ENCODE data around the gene PDZD8.

The PDZD8 gene

DNA sequence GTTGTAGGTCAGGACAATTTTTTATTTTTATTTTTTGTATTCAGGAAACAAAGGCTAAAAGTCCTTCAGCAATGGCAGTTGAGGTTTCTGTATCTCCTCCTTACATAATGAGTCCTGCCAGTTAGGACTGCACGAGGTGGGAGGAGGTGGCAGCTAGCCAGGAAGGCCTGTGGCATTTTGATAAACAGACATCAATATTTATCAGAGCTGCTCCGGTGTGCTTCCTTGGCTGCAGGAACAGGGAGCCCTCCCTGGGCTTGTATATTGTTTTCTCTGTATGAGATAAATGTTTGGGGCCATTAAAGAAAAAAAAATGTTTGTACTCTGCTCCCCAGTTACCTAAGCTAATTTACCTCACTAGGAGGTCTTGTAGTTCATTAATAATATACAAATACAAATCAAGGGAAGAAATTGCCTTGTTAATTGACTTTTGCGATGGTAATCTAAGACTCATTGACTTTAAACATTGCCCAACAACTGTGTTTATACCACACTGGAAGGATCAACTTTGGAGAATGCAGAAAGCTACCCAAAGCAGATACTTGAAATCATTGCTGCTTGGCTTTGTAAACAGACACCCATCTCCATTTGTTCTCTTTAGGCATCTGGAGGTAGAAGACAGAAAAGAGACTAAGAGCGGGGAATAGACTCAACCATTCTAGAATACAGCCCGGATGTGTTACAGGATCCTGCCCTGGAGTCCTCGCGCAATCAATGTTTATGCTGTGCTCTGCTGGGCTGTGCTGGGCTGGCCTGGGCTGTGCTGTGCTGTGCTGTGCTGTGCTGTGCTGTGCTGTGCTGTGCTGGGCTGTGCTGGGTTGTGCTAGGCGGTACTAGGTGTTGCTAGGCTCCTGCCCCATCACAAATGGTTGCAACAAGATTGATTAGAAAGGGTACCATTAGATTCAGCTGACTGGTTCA lies 36.5 kb upstream of the PDZD8 start:
- Histone ChIP-seq H3K4me3 (ENCODE audit: low read length) (no peak overlapping the region), H3K36me3 (ENCODE audit: control insufficient read depth, insufficient read depth, low read length) (no peaks in the 10 kb centered on the region), H3K9me3 (ENCODE audit: control insufficient read depth, insufficient read depth, low read length) (no peaks in the 10 kb centered on the region), H3K27ac (ENCODE audit: low read length) (no peak overlapping the region), H3K4me1 (ENCODE audit: control insufficient read depth, insufficient read depth, low read length) (no peaks in the 10 kb centered on the region), H3K27me3 (ENCODE audit: control insufficient read depth, insufficient read depth, low read length) (no peaks in the 10 kb centered on the region)
- DNase-seq (ENCODE audit: low read depth, low spot score): no peak
- WGBS (ENCODE audit: insufficient coverage, insufficient read length): no CpG with 5 or more reads among the region's 8 CpGs

- Histone ChIP-seq H3K4me3 (ENCODE audit: low read length) (no peak overlapping the region), H3K27me3 (ENCODE audit: control insufficient read depth, insufficient read depth, low read length) (no peaks in the 10 kb centered on the region), H3K4me1 (ENCODE audit: control insufficient read depth, insufficient read depth, low read length) (no peaks in the 10 kb centered on the region), H3K27ac (ENCODE audit: low read length) (no peak overlapping the region), H3K9me3 (ENCODE audit: control insufficient read depth, insufficient read depth, low read length) (no peaks in the 10 kb centered on the region), H3K36me3 (ENCODE audit: control insufficient read depth, insufficient read depth, low read length) (no peaks in the 10 kb centered on the region)
- no peak for DNase-seq (ENCODE audit: low read depth, low spot score)
- no CpG with 5 or more reads among the region's 4 CpGs for WGBS (ENCODE audit: insufficient coverage, insufficient read length)
Measured at GRCh38 chr10:117410557-117410956, 35.3 kb upstream of the PDZD8 start.

DNA sequence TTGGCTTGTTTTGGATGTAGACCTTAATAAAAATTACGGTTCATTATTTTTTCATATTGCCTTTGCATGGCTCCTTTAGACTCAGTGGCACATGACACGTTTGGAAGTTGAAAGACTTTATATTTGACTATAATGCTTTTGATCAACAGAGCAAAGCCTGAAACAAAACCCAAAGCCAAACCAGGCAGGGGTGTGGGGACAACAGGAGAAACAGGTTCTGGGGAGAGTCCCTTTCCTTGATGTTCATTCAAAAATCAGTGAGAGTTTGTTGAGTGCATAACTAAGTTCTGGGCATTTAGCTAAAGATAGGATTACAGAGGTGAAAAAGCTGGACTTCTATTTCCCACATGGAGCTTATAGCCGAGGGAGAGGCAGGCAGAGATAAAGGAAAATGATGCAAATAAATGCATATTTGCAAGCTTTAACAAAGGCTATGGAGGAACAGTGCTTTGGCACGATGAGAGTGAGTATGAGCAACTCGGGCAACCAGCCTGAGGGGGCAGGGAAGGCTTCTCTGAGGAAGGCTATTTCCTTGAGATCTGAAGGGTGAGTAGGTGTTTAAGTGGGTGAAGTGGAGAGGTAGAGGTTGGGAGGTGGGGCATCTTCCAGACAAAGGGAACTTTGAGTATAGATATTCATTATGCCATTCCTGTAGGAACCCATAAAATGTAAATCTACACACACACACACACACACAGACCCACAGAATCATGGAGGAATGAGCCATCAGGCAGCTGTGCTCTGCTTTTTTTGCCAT lies 34.5 kb upstream of the PDZD8 start:
- Histone ChIP-seq H3K4me1 (ENCODE audit: control insufficient read depth, insufficient read depth, low read length) (no peaks in the 10 kb centered on the region), H3K27ac (ENCODE audit: low read length) (no peak overlapping the region), H3K27me3 (ENCODE audit: control insufficient read depth, insufficient read depth, low read length) (no peaks in the 10 kb centered on the region), H3K36me3 (ENCODE audit: control insufficient read depth, insufficient read depth, low read length) (no peaks in the 10 kb centered on the region), H3K4me3 (ENCODE audit: low read length) (no peak overlapping the region), H3K9me3 (ENCODE audit: control insufficient read depth, insufficient read depth, low read length) (no peaks in the 10 kb centered on the region)
- no CpG with 5 or more reads among the region's 5 CpGs for WGBS (ENCODE audit: insufficient coverage, insufficient read length)
- DNase-seq (ENCODE audit: low read depth, low spot score): no peak

DNA sequence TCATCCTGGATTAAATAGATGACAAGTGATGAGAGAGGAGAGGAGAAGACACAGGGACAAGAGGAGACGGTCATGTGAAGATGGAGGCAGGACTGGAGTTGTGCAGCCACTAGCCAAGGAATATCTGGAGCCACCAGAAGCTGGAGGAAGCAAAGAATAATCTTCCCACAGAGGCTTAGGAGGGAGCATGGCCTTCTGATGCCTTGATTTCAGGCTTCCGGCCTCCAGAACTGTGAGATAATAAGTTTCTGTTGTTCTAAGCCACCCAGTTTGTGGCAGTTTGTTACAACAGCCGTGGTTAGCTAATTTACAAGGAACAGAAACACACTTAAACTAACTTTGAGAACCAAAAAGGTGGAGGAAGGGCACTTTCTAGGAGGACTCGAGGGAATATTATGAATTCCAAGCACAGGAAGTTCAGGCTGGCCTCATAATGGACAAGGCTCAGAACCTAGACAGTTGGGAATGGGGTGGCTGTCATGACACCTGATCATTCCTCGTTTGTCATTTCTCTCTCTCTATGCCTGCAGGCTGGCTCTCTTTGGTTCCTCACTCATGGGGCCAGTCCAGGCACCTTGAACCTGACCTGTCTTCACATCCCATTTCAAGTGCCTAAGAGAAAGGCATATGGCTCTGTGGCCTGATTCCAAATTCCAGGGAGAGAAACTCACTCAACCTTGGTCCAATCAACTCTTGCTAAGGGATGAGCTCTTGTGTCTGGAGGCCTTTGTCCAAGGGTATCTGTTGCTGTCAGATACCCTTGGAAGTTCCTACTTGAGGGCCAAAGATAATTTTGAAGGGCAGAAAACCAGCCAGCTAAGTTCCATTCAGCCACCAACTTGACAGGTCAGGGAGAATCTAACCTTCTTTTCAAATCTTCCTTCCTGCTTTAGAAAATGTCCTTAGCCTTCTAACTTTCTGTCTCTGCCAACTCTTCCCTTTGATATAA lies 33.5 kb upstream of the PDZD8 start:
- no peaks in the 10 kb centered on the region for H3K9me3 ChIP-seq (ENCODE audit: control insufficient read depth, insufficient read depth, low read length)

GRCh38 chr10:117405730-117406129 lies 30.5 kb upstream of the PDZD8 start:
- no peaks in the 10 kb centered on the region for H3K36me3 ChIP-seq (ENCODE audit: control insufficient read depth, insufficient read depth, low read length)
- H3K27me3 ChIP-seq (ENCODE audit: control insufficient read depth, insufficient read depth, low read length): no peaks in the 10 kb centered on the region
- no peak overlapping the region for H3K27ac ChIP-seq (ENCODE audit: low read length)
- H3K4me1 ChIP-seq (ENCODE audit: control insufficient read depth, insufficient read depth, low read length): no peaks in the 10 kb centered on the region
- H3K4me3 ChIP-seq (ENCODE audit: low read length): no peak overlapping the region
- no peak for DNase-seq (ENCODE audit: low read depth, low spot score)
- H3K9me3 ChIP-seq (ENCODE audit: control insufficient read depth, insufficient read depth, low read length): no peaks in the 10 kb centered on the region
- WGBS (ENCODE audit: insufficient coverage, insufficient read length): no CpG with 5 or more reads among the region's 3 CpGs

More for the DNA sequence above, 33.5 kb upstream of the PDZD8 start:
- Histone ChIP-seq H3K4me3 (ENCODE audit: low read length) (no peak overlapping the region), H3K27me3 (ENCODE audit: control insufficient read depth, insufficient read depth, low read length) (no peaks in the 10 kb centered on the region), H3K27ac (ENCODE audit: low read length) (no peak overlapping the region), H3K36me3 (ENCODE audit: control insufficient read depth, insufficient read depth, low read length) (no peaks in the 10 kb centered on the region), H3K4me1 (ENCODE audit: control insufficient read depth, insufficient read depth, low read length) (no peaks in the 10 kb centered on the region)
- no CpG with 5 or more reads among the region's 5 CpGs for WGBS (ENCODE audit: insufficient coverage, insufficient read length)
- no peak for DNase-seq (ENCODE audit: low read depth, low spot score)

DNA sequence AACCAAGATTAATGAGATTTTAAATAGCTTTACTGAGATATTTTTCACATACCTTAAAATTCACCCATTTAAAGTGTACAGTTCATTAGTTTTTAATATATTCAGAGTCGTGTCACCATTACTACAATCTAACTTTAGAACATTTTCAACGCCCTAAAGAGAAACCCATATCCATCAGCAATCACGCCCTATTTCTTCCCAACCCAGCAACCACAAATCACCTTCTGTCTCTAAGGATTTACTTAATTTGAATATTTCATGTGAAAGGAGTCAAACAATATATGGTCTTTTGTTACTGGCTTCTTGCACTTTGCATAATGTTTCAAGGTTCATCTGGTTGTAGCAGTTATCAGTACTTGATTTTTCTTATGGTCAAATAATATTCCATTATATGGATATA lies 25.1 kb upstream of the PDZD8 start:
- Histone ChIP-seq H3K4me3 (ENCODE audit: low read length) (no peak overlapping the region), H3K4me1 (ENCODE audit: control insufficient read depth, insufficient read depth, low read length) (no peaks in the 10 kb centered on the region), H3K27me3 (ENCODE audit: control insufficient read depth, insufficient read depth, low read length) (no peaks in the 10 kb centered on the region), H3K9me3 (ENCODE audit: control insufficient read depth, insufficient read depth, low read length) (no peaks in the 10 kb centered on the region), H3K36me3 (ENCODE audit: control insufficient read depth, insufficient read depth, low read length) (no peaks in the 10 kb centered on the region), H3K27ac (ENCODE audit: low read length) (no peak overlapping the region)
- DNase-seq (ENCODE audit: low read depth, low spot score): no peak
- WGBS (ENCODE audit: insufficient coverage, insufficient read length): no CpG with 5 or more reads among the region's 3 CpGs

- H3K4me3 ChIP-seq (ENCODE audit: low read length): no peak overlapping the region
- H3K4me1 ChIP-seq (ENCODE audit: control insufficient read depth, insufficient read depth, low read length): no peaks in the 10 kb centered on the region
- no peak for DNase-seq (ENCODE audit: low read depth, low spot score)
- H3K36me3 ChIP-seq (ENCODE audit: control insufficient read depth, insufficient read depth, low read length): no peaks in the 10 kb centered on the region
- no peak overlapping the region for H3K27ac ChIP-seq (ENCODE audit: low read length)
- no CpG with 5 or more reads among the region's 6 CpGs for WGBS (ENCODE audit: insufficient coverage, insufficient read length)
- no peaks in the 10 kb centered on the region for H3K27me3 ChIP-seq (ENCODE audit: control insufficient read depth, insufficient read depth, low read length)
- no peaks in the 10 kb centered on the region for H3K9me3 ChIP-seq (ENCODE audit: control insufficient read depth, insufficient read depth, low read length)
Measured at GRCh38 chr10:117399341-117400196, 24.3 kb upstream of the PDZD8 start.

DNA sequence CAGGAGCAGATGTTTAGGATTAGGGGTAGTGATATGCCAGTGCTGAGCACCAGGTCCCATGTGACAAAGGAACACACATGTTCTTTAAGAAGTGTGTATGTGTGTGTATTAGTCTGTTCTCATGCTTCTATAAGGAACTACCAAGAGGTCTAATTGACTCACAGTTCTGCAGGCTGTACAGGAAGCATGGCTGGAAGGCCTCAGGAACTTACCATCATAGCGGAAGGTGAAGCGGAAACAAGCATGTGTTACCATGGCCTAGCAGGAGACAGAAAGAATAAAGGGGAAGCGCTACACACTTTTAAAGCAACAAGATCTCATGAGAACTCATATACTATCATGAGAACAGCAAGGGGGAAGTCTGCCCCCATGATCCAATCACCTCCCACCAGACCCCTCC lies 22.8 kb upstream of the PDZD8 start:
- DNase-seq (ENCODE audit: low read depth, low spot score): no peak
- H3K4me3 ChIP-seq (ENCODE audit: low read length): no peak overlapping the region
- H3K9me3 ChIP-seq (ENCODE audit: control insufficient read depth, insufficient read depth, low read length): no peaks in the 10 kb centered on the region
- H3K4me1 ChIP-seq (ENCODE audit: control insufficient read depth, insufficient read depth, low read length): no peaks in the 10 kb centered on the region
- H3K27me3 ChIP-seq (ENCODE audit: control insufficient read depth, insufficient read depth, low read length): no peaks in the 10 kb centered on the region
- no peak overlapping the region for H3K27ac ChIP-seq (ENCODE audit: low read length)
- no peaks in the 10 kb centered on the region for H3K36me3 ChIP-seq (ENCODE audit: control insufficient read depth, insufficient read depth, low read length)
- WGBS (ENCODE audit: insufficient coverage, insufficient read length): no CpG with 5 or more reads among the region's 3 CpGs

- H3K27ac ChIP-seq (ENCODE audit: low read length): no peak overlapping the region
- H3K27me3 ChIP-seq (ENCODE audit: control insufficient read depth, insufficient read depth, low read length): no peaks in the 10 kb centered on the region
- H3K4me1 ChIP-seq (ENCODE audit: control insufficient read depth, insufficient read depth, low read length): no peaks in the 10 kb centered on the region
- DNase-seq (ENCODE audit: low read depth, low spot score): no peak
- no peak overlapping the region for H3K4me3 ChIP-seq (ENCODE audit: low read length)
- no CpG with 5 or more reads among the region's 4 CpGs for WGBS (ENCODE audit: insufficient coverage, insufficient read length)
- no peaks in the 10 kb centered on the region for H3K36me3 ChIP-seq (ENCODE audit: control insufficient read depth, insufficient read depth, low read length)
- no peaks in the 10 kb centered on the region for H3K9me3 ChIP-seq (ENCODE audit: control insufficient read depth, insufficient read depth, low read length)
Measured at GRCh38 chr10:117391436-117392205, 16.4 kb upstream of the PDZD8 start.

Measured in iPS DF 6.9 (cell line).